Activated T-helper 9 cell treated with anti-CD3 and anti-CD28 coated beads, Interleukin-2, amount 50 U/mL, for 16 hours (primary cell): Measurements from ENCODE around the gene RALA.
"Not testable (repeated sequence)": the region's sequence is repeated elsewhere in the genome, so short reads cannot be mapped to it uniquely, and the experiment has no call there.

Source experiments
- DNase-seq: peaks from one replicate; pipeline ENCODE4 v3.0.0-alpha.2; 2020; ENCODE audit warnings: low read depth

Gene RALA

GRCh38 chr7:39686261-39686924 is 63.0 kb downstream of the RALA start:
- no peak for DNase-seq

- DNase-seq = no peak
These were observed 65.5 kb downstream of the RALA start for GRCh38 chr7:39688611-39689480.

- no peak for DNase-seq
These were observed 68.4 kb downstream of the RALA start for GRCh38 chr7:39691821-39692220.

GRCh38 chr7:39693086-39693485 is 69.7 kb downstream of the RALA start:
- not testable (repeated sequence) for DNase-seq

- no peak for DNase-seq
These were observed 70.4 kb downstream of the RALA start for GRCh38 chr7:39693812-39694211.

- DNase-seq = no peak
These were observed 72.6 kb downstream of the RALA start for GRCh38 chr7:39695852-39696586.

GRCh38 chr7:39696631-39697030 is 73.3 kb downstream of the RALA start:
- DNase-seq = no peak

- no peak for DNase-seq
These were observed 74.1 kb downstream of the RALA start for GRCh38 chr7:39697483-39697882.

- no peak for DNase-seq
These were observed 76.8 kb downstream of the RALA start for GRCh38 chr7:39700165-39700564.

GRCh38 chr7:39700932-39701331 is 77.6 kb downstream of the RALA start:
- DNase-seq = no peak

- DNase-seq = no peak
These were observed 78.8 kb downstream of the RALA start for GRCh38 chr7:39702133-39702532.

- DNase-seq = no peak
These were observed 79.8 kb downstream of the RALA start for GRCh38 chr7:39703144-39703543.

GRCh38 chr7:39709029-39709428 is 85.7 kb downstream of the RALA start:
- no peak for DNase-seq

GRCh38 chr7:39709768-39710311 is 86.5 kb downstream of the RALA start:
- no peak for DNase-seq

- DNase-seq = no peak
These were observed 89.4 kb downstream of the RALA start for GRCh38 chr7:39712751-39713150.

GRCh38 chr7:39714447-39715091 is 91.2 kb downstream of the RALA start:
- DNase-seq = no peak

GRCh38 chr7:39720586-39720985 is 97.2 kb downstream of the RALA start:
- no peak for DNase-seq

GRCh38 chr7:39721345-39721744 is 98.0 kb downstream of the RALA start:
- DNase-seq = no peak

GRCh38 chr7:39721919-39722597 is 98.7 kb downstream of the RALA start:
- no peak for DNase-seq

GRCh38 chr7:39727231-39728012 is 104.0 kb downstream of the RALA start:
- no peak for DNase-seq
